OCI-LY7 (cell line): Measurements from ENCODE around the gene MKS1.

Source experiments
- EZH2phosphoT487 ChIP-seq: fragments of 200-600 bp; sonication (generic); IDR thresholded peaks from 2 replicates; pipeline ENCODE4 v1.6.1; 2018; ENCODE audit warnings: low read depth, borderline replicate concordance, mild to moderate bottlenecking, mixed run types, antibody characterized with exemption, low read length, moderate library complexity, mixed read lengths
- TF ChIP-seq, protein P1 (sequence below): fragments of 200-600 bp; sonication (generic); conservative IDR thresholded peaks from 2 replicates; pipeline ENCODE4 v1.5.1; 2014; ENCODE audit warnings: mild to moderate bottlenecking, antibody characterized with exemption, low read length, moderate library complexity, mixed read lengths

DNA sequence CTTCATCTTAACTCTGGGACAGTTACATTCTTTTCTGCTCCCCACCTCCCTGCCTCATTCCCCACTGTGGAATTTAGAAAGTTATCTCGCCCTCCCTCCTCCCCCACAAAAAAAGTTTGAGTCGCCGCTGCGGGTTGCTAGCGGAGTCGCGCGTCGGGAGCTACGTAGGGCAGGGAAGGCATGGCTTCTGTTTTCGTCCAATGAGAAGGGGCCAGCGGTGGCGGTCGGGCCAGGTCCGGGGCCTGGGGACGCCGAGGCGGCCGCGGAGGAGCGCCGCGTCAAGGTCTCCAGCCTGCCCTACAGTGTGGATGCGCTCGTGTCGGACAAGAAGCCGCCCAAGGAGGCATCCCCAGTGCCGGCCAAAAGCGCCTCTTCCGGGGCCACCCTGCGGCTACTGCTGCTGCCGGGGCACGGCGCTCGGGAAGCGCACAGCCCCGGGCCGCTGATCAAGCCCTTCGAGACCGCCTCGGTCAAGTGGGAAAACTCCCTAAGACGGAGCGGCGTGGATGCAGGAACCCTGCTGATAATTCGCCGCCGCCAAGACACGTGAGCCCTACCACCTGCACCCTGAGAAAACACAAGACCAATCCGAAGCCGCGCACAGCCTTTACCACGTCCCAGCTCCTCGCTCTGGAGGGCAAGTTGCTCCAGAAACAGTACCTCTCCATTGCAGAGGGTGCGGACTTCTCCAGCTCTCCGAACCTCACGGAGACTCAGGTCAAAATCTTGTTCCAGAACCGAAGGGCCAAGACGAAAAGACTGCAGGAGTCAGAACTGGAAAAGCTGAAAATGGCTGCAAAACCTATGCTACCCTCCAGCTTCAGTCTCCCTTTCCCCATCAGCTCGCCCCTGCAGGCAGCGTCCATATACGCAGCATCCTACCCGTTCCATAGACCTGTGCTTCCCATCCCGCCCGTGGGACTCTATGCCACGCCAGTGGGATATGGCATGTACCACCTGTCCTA lies 61.9 kb downstream of the MKS1 start:
- TF ChIP-seq, protein P1, sequence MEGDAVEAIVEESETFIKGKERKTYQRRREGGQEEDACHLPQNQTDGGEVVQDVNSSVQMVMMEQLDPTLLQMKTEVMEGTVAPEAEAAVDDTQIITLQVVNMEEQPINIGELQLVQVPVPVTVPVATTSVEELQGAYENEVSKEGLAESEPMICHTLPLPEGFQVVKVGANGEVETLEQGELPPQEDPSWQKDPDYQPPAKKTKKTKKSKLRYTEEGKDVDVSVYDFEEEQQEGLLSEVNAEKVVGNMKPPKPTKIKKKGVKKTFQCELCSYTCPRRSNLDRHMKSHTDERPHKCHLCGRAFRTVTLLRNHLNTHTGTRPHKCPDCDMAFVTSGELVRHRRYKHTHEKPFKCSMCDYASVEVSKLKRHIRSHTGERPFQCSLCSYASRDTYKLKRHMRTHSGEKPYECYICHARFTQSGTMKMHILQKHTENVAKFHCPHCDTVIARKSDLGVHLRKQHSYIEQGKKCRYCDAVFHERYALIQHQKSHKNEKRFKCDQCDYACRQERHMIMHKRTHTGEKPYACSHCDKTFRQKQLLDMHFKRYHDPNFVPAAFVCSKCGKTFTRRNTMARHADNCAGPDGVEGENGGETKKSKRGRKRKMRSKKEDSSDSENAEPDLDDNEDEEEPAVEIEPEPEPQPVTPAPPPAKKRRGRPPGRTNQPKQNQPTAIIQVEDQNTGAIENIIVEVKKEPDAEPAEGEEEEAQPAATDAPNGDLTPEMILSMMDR, result no peak
- no peak for TF ChIP-seq EZH2phosphoT487
